Neural progenitor cell (in vitro differentiated cells): ENCODE results near the gene RPS10.

ENCODE experiments used
- EZH2 ChIP-seq: fragments of 200-600 bp; sonication (generic); IDR thresholded peaks from 2 replicates; pipeline ENCODE4 v1.6.1; 2017; ENCODE audit warnings: antibody characterized with exemption, mild to moderate bottlenecking, moderate library complexity
- EZH2phosphoT487 ChIP-seq: fragments of 200-600 bp; sonication (generic); IDR thresholded peaks from 2 replicates; pipeline ENCODE4 v1.6.1; 2017; ENCODE audit warnings: antibody characterized with exemption
- TF ChIP-seq, protein P1 (sequence below): fragments of 200-600 bp; sonication (generic); IDR thresholded peaks from 2 replicates; pipeline ENCODE4 v1.5.1; 2017; ENCODE audit warnings: antibody characterized with exemption, mild to moderate bottlenecking

DNA sequence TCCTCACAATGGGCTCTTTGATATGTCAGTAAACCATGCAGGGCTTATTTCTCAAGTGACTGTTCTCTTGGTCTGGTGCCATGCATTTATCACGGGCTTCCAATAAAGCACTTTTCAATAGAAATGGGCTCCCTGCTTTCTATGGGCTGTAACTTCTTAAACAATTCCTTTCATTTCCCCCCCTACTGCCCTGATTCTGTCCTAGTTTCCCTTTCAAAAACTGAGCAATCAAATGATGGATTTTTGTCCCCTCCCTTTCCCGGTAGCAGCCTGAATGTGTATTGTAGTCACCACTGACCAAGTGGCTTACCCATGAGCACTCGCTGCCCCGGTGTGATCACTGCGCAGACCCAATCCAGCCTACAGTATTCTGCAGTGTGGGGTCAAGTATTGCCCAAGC lies 13.9 kb downstream of the RPS10 start:
- TF ChIP-seq, protein P1, sequence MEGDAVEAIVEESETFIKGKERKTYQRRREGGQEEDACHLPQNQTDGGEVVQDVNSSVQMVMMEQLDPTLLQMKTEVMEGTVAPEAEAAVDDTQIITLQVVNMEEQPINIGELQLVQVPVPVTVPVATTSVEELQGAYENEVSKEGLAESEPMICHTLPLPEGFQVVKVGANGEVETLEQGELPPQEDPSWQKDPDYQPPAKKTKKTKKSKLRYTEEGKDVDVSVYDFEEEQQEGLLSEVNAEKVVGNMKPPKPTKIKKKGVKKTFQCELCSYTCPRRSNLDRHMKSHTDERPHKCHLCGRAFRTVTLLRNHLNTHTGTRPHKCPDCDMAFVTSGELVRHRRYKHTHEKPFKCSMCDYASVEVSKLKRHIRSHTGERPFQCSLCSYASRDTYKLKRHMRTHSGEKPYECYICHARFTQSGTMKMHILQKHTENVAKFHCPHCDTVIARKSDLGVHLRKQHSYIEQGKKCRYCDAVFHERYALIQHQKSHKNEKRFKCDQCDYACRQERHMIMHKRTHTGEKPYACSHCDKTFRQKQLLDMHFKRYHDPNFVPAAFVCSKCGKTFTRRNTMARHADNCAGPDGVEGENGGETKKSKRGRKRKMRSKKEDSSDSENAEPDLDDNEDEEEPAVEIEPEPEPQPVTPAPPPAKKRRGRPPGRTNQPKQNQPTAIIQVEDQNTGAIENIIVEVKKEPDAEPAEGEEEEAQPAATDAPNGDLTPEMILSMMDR = no peak
- TF ChIP-seq EZH2 (no peak), EZH2phosphoT487 (no peak)
